B cell (primary cell): ENCODE data around the gene KAZN.

Experiments used
- CTCF ChIP-seq: fragments of 200-600 bp; IDR thresholded peaks from one replicate; pipeline ENCODE4 v1.8.0; 2022; ENCODE audit warnings: antibody characterized with exemption, mild to moderate bottlenecking
- EZH2 ChIP-seq: IDR thresholded peaks from 2 replicates; pipeline ENCODE4 v1.6.1; 2012; ENCODE audit warnings: borderline replicate concordance, low read depth, mild to moderate bottlenecking, moderate library complexity, low read length; ENCODE audit not compliant: insufficient read depth, poor library complexity, severe bottlenecking

- TF ChIP-seq CTCF = no peak
- no peak for TF ChIP-seq EZH2
Measured at GRCh38 chr1:14788080-14788479, 189.6 kb downstream of the KAZN start.
